B cell (primary cell): ENCODE measurements around the gene ARMC5. TPM values are rescaled to one million over a fixed set of nuclear protein-coding genes. Genes with fewer than 3 reads are reported as not detected.
A peak's percentile ranks its signal among the peaks of the same experiment; 100 is the strongest.

Experiments
- ATAC-seq: fragments of 200-7000 bp; cut with Tn5 transposase; one replicate; pipeline ENCODE4 v1.10.0; 2021; ENCODE audit warnings: low read depth, mild to moderate bottlenecking, moderate number of reproducible peaks, moderate library complexity
- CTCF ChIA-PET: fragments of 350-600 bp; sonication (Branson Sonifier 250); formaldehyde crosslinking; loops from one replicate; lab custom pipeline; 2021; ENCODE audit warnings: antibody characterized with exemption, inconsistent platforms; lab: Charles Lee
- POLR2A ChIA-PET: fragments of 350-600 bp; sonication (Branson Sonifier 250); formaldehyde crosslinking; loops from one replicate; lab custom pipeline; 2021; ENCODE audit warnings: antibody characterized with exemption; lab: Charles Lee
- DNase-seq: peaks from one replicate; pipeline ENCODE4 v3.0.0; 2013
- H2AFZ ChIP-seq: 2 replicates; pipeline ENCODE4 v1.6.1; 2012; ENCODE audit warnings: mild to moderate bottlenecking, low read depth, low read length; ENCODE audit not compliant: insufficient read depth, poor library complexity, severe bottlenecking
- H3K27ac ChIP-seq, 2 donors: 1 replicate in 1 of 2; 2 replicates in 1 of 2; pipeline ENCODE4 v1.5.1; 2012 to 2013; ENCODE audit warnings: low read length in 2 of 2, mild to moderate bottlenecking in 2 of 2, moderate library complexity in 1 of 2
- H3K27me3 ChIP-seq, 4 experiments: fragments of 200-600 bp in 1 of 4; sonication (generic) in 1 of 4; replicated peaks in 1 of 4; 1 replicate in 2 of 4; 2 replicates in 2 of 4; pipeline versions ENCODE4 v1.6.1 to v1.7.0; 2013 to 2016; ENCODE audit warnings: low read length in 3 of 4, mild to moderate bottlenecking in 2 of 4, mixed read lengths in 1 of 4, moderate library complexity in 1 of 4; ENCODE audit not compliant: insufficient read depth in 4 of 4, control insufficient read depth in 3 of 4; ENCODE audit errors: control extremely low read depth in 1 of 4
- H3K36me3 ChIP-seq, 2 experiments: replicated peaks in 1 of 2; 1 replicate in 1 of 2; 2 replicates in 1 of 2; pipeline versions ENCODE4 v1.6.1 to v1.7.1; 2013; ENCODE audit warnings: low read length in 1 of 2; ENCODE audit not compliant: insufficient read depth in 2 of 2, control insufficient read depth in 1 of 2; ENCODE audit errors: control extremely low read depth in 1 of 2, extremely low read depth in 1 of 2
- H3K4me1 ChIP-seq, 2 donors: fragments of 200-600 bp in 1 of 2; sonication (generic) in 1 of 2; 1 replicate in 1 of 2; 2 replicates in 1 of 2; pipeline versions ENCODE4 v1.5.1 to v1.6.1; 2013 to 2017; ENCODE audit warnings: low read length in 2 of 2; ENCODE audit not compliant: control insufficient read depth in 2 of 2, insufficient read depth in 2 of 2
- H3K4me2 ChIP-seq: replicated peaks from 2 replicates; pipeline ENCODE3; 2012; ENCODE audit warnings: mild to moderate bottlenecking, low read depth, low read length; ENCODE audit not compliant: poor library complexity, severe bottlenecking
- H3K4me3 ChIP-seq, 5 experiments: fragments of 200-600 bp in 1 of 5; sonication (generic) in 1 of 5; 1 replicate in 3 of 5; 2 replicates in 2 of 5; pipeline versions ENCODE4 v1.5.1 to v1.7.0; 2011 to 2016; ENCODE audit warnings: low read length in 4 of 5, mild to moderate bottlenecking in 4 of 5, low read depth in 2 of 5, control low read depth in 1 of 5, moderate library complexity in 1 of 5; ENCODE audit not compliant: insufficient read depth in 1 of 5; ENCODE audit errors: control extremely low read depth in 1 of 5, extremely low read depth in 1 of 5
- H3K79me2 ChIP-seq: fragments of 200-600 bp; sonication (generic); one replicate; pipeline ENCODE4 v1.6.0; 2016; ENCODE audit warnings: low read length; ENCODE audit not compliant: control insufficient read depth, insufficient read depth
- H3K9ac ChIP-seq: fragments of 200-600 bp; sonication (generic); 2 replicates; pipeline ENCODE4 v1.6.1; 2017; ENCODE audit warnings: mild to moderate bottlenecking, low read length, moderate library complexity
- H3K9me3 ChIP-seq, 3 donors: one replicate each; pipeline versions ENCODE4 v1.6.1 to v1.7.1; 2013; ENCODE audit warnings: low read length in 2 of 3; ENCODE audit not compliant: control insufficient read depth in 2 of 3, insufficient read depth in 1 of 3; ENCODE audit errors: control extremely low read depth in 1 of 3
- H4K20me1 ChIP-seq: 2 replicates; pipeline ENCODE4 v1.6.0; 2012; ENCODE audit warnings: mild to moderate bottlenecking, low read length; ENCODE audit not compliant: insufficient read depth, control insufficient read depth, poor library complexity, severe bottlenecking
- H3K27ac Mint-ChIP-seq: one replicate; pipeline ENCODE4 v1.8.0; 2021; ENCODE audit warnings: mixed read lengths
- H3K27me3 Mint-ChIP-seq: one replicate; pipeline ENCODE4 v1.8.0; 2021; ENCODE audit warnings: mixed read lengths
- H3K4me1 Mint-ChIP-seq: one replicate; pipeline ENCODE4 v1.8.0; 2021; ENCODE audit warnings: mixed read lengths
- H3K4me3 Mint-ChIP-seq: one replicate; pipeline ENCODE4 v1.8.0; 2021; ENCODE audit warnings: mixed read lengths
- H3K9me3 Mint-ChIP-seq: one replicate; pipeline ENCODE4 v1.8.0; 2022; ENCODE audit warnings: mixed read lengths; ENCODE audit not compliant: insufficient read depth
- EZH2 ChIP-seq: IDR thresholded peaks from 2 replicates; pipeline ENCODE4 v1.6.1; 2012; ENCODE audit warnings: borderline replicate concordance, low read depth, mild to moderate bottlenecking, moderate library complexity, low read length; ENCODE audit not compliant: insufficient read depth, poor library complexity, severe bottlenecking
- WGBS: methylation state at CpG from one replicate; pipeline ENCODE4 v1.1.5; 2013; ENCODE audit warnings: missing lambda C conversion rate; ENCODE audit not compliant: insufficient coverage; 5-methylcytosine and 5-hydroxymethylcytosine counted together
- intact Hi-C: fragments of 100-400 bp; cut with micrococcal nuclease; formaldehyde crosslinking; loops from one replicate; pipeline ENCODE4 v1.10.0; 2022
- polyA plus RNA-seq: library from polyadenylated mRNA; depleted of rRNA; stranded (reverse); fragments of >200 nt; gene quantifications from 2 replicates; pipeline ENCODE4 v1.2.3, GENCODE V29; 2012
- total RNA-seq, 2 donors: library from RNA; stranded (reverse); fragments of 120-200 nt in 1 of 2; gene quantifications; 1 replicate in 1 of 2; 2 replicates in 1 of 2; pipeline versions ENCODE4 v1.2.3 to v1.2.4, GENCODE V29; 2013 to 2022
- TF ChIP-seq, protein P1 (sequence below): fragments of 200-600 bp; IDR thresholded peaks from one replicate; pipeline ENCODE4 v1.8.0; 2022; ENCODE audit warnings: antibody characterized with exemption, mild to moderate bottlenecking

ARMC5 gene
- total and polyA plus RNA-seq, 2 donors (not counting 1 experiment from before 2014, with no cell fraction given): 11.7 to 15.4 TPM

DNA sequence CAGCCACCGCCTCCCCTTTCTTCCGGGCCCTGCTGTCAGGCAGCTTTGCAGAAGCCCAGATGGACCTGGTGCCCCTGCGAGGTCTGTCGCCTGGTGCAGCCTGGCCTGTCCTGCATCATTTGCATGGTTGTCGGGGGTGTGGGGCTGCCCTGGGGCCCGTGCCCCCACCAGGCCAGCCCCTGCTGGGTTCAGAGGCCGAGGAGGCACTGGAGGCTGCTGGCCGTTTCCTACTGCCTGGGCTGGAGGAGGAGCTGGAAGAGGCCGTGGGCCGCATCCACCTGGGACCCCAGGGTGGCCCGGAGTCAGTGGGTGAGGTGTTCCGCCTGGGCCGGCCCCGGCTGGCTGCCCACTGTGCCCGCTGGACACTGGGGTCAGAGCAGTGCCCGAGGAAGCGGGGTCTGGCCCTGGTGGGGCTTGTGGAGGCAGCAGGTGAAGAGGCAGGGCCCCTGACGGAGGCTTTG lies 7.1 kb downstream of the ARMC5 start:
- peaks cover 2% of the 10 kb centered on the region for H3K79me2 ChIP-seq
- peaks cover 0 to 8% (median 2%) of the 10 kb centered on the region in 4 experiments for H3K27me3 ChIP-seq
- H3K9me3 ChIP-seq: no peaks in the 10 kb centered on the region
- H2AFZ ChIP-seq: no peak overlapping the region
- ATAC-seq (no peak), DNase-seq (no peak)
- no peaks in the 10 kb centered on the region for H4K20me1 ChIP-seq
- H3K4me2 ChIP-seq: no peak overlapping the region
- ChIA-PET CTCF (no interaction called here), POLR2A (no interaction called here)
- no peak overlapping the region for H3K27ac ChIP-seq
- Mint-ChIP-seq H3K27ac (no peak overlapping the region), H3K27me3 (no peaks in the 10 kb centered on the region), H3K9me3 (no peaks in the 10 kb centered on the region), H3K4me1 (peaks cover 32% of the 10 kb centered on the region), H3K4me3 (peak overlapping the region; percentile 68)
- peaks cover 14 to 16% of the 10 kb centered on the region in 2 donors for H3K4me1 ChIP-seq
- intact Hi-C loops: no loop called here
- 87% methylated on average over 18 of the region's 18 CpGs for WGBS
- peaks cover 0 to 20% of the 10 kb centered on the region in 2 experiments for H3K36me3 ChIP-seq
- no peak overlapping the region for H3K4me3 ChIP-seq
- TF ChIP-seq, protein P1, sequence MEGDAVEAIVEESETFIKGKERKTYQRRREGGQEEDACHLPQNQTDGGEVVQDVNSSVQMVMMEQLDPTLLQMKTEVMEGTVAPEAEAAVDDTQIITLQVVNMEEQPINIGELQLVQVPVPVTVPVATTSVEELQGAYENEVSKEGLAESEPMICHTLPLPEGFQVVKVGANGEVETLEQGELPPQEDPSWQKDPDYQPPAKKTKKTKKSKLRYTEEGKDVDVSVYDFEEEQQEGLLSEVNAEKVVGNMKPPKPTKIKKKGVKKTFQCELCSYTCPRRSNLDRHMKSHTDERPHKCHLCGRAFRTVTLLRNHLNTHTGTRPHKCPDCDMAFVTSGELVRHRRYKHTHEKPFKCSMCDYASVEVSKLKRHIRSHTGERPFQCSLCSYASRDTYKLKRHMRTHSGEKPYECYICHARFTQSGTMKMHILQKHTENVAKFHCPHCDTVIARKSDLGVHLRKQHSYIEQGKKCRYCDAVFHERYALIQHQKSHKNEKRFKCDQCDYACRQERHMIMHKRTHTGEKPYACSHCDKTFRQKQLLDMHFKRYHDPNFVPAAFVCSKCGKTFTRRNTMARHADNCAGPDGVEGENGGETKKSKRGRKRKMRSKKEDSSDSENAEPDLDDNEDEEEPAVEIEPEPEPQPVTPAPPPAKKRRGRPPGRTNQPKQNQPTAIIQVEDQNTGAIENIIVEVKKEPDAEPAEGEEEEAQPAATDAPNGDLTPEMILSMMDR: no peak
- TF ChIP-seq EZH2: no peak
- H3K9ac ChIP-seq: no peak overlapping the region

DNA sequence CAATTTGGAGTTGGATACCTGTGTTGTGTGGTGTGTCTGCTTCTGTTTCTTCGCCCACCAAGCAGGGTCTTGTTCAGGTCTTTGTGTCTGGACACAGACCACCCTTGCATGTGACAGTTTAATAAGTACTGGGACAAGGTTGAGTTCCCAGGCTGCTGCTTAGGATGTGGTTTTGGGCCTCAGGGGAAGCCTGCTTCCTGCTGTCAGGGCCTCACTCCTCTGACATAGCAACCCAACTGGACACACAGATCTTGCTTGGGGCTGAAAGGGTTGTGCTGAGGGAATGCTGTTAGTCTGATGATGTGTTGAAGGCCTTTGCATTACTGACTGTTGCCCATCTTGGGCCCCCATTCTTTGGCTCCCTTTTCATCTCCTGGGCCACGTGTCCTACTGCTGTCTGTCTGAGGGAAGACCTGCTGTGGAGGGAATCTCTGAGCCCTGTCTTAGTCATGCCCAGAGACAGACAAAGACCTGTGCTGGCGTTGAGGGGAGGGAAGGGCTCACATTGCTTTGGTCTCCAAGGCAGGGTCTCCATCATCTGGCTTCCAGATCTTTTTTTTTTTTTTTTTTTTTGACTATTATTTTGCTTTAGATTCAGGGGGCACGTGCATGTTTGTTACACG lies 8.0 kb downstream of the ARMC5 start:
- intact Hi-C loops: no loop called here
- CTCF ChIA-PET: interaction anchor here (0.7 kb wide), 1 partner anchor 10 kb away, joined by 3 read pairs; no protein-coding TSS in a partner anchor
- peak; percentile 81 for ATAC-seq
- peaks cover 0 to 13% (median 5%) of the 10 kb centered on the region in 4 experiments for H3K27me3 ChIP-seq
- H3K4me3 Mint-ChIP-seq: peak overlapping the region; percentile 68
- peak overlapping the region; percentile 44 for H3K4me2 ChIP-seq
- H3K4me1 Mint-ChIP-seq: peaks cover 35% of the 10 kb centered on the region
- peaks cover 0 to 17% of the 10 kb centered on the region in 2 experiments for H3K36me3 ChIP-seq
- peak overlapping the region; percentile 59 for H3K27ac Mint-ChIP-seq
- no peaks in the 10 kb centered on the region for H3K27me3 Mint-ChIP-seq
- POLR2A ChIA-PET: no interaction called here
- peaks cover 20 to 23% of the 10 kb centered on the region in 2 donors for H3K4me1 ChIP-seq
- no peak overlapping the region for H3K4me3 ChIP-seq
- no peak for DNase-seq
- H3K9me3 ChIP-seq: peaks cover 0 to under 1% (median 0%) of the 10 kb centered on the region in 3 donors
- peak overlapping the region in 1 of 2 donors; percentile 30 for H3K27ac ChIP-seq
- no peak overlapping the region for H3K9ac ChIP-seq
- no peaks in the 10 kb centered on the region for H4K20me1 ChIP-seq
- H2AFZ ChIP-seq: no peak overlapping the region
- 23% methylated on average over 3 of the region's 5 CpGs for WGBS
- TF ChIP-seq EZH2: no peak
- TF ChIP-seq, protein P1: no peak
- no peaks in the 10 kb centered on the region for H3K9me3 Mint-ChIP-seq
- no peaks in the 10 kb centered on the region for H3K79me2 ChIP-seq
